C4-2B (cell line): ENCODE measurements around the gene TSPAN7.

ENCODE experiments used
- ZFX ChIP-seq: fragments of 450-650 bp; IDR thresholded peaks from 2 replicates; pipeline ENCODE4 v1.6.1; 2017
- TF ChIP-seq, protein P1 (sequence below): fragments of 450-650 bp; conservative IDR thresholded peaks from 2 replicates; pipeline ENCODE4 v1.5.1; 2017; ENCODE audit warnings: mild to moderate bottlenecking

DNA sequence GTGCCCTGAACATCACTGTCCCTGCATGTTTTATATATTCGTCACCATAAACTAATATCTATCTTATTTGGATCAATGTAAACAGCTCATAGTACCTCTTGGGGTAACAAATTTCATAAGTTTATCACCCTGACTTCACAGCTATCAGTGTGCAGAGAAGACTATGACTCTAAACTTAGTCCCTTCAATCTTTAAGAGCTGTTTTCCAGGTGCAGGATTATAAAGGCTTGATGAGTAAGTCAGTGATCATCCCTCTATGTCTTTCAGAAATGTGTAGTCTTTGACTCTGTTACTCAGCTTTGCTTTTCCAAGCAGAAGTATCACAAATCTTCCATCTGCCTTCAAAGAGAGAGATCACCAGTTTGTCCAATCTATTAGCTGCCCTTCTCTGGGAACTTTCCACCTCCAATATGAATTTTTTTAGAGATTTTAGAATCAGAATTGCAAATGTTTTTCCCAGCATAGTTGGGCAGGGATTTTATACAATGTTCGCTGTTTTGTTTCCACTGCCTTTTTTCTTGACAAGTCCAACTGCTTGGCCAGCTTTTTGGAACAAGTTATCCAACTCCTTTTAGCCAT lies 45.1 kb upstream of the TSPAN7 start:
- TF ChIP-seq, protein P1, sequence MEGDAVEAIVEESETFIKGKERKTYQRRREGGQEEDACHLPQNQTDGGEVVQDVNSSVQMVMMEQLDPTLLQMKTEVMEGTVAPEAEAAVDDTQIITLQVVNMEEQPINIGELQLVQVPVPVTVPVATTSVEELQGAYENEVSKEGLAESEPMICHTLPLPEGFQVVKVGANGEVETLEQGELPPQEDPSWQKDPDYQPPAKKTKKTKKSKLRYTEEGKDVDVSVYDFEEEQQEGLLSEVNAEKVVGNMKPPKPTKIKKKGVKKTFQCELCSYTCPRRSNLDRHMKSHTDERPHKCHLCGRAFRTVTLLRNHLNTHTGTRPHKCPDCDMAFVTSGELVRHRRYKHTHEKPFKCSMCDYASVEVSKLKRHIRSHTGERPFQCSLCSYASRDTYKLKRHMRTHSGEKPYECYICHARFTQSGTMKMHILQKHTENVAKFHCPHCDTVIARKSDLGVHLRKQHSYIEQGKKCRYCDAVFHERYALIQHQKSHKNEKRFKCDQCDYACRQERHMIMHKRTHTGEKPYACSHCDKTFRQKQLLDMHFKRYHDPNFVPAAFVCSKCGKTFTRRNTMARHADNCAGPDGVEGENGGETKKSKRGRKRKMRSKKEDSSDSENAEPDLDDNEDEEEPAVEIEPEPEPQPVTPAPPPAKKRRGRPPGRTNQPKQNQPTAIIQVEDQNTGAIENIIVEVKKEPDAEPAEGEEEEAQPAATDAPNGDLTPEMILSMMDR: no peak
- no peak for TF ChIP-seq ZFX
